Measurements from ENCODE around the gene SYNE2.

Gene SYNE2

DNA sequence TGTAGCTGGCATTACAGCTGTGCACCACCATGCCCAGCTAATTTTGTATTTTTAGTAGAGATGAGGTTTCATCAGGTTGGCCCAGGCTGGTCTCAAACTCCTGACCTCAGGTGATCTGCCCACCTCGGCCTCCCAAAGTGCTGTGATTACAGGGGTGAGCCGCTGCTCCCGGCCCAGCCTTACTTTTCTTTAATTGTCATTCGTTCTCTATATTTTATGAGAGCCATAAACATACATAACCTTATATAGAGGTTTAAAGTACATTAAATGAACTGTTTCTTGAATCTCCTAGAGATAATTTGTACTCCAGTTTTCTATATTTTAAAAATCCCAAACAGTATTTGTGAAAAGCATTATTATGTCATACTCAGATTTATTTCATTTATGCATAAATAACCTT is 98.6 kb downstream of the SYNE2 start:
- no peak for TF ChIP-seq CTCF (IDR thresholded peaks at IDR 0.05; ENCODE audit: extremely low read depth, insufficient read depth, missing control alignments)
- in situ Hi-C loops (cut with MboI; ENCODE audit: low pct_unique_long_range_greater_than_20kb, low sequenced_read_pairs, unreplicated experiment), result no loop called here
- no peak for DNase-seq (ENCODE audit: low spot score)

- no peak for TF ChIP-seq CTCF (IDR thresholded peaks at IDR 0.05; ENCODE audit: extremely low read depth, insufficient read depth, missing control alignments)
- in situ Hi-C loops (cut with MboI; ENCODE audit: low pct_unique_long_range_greater_than_20kb, low sequenced_read_pairs, unreplicated experiment), result no loop called here
- no peak for DNase-seq (ENCODE audit: low spot score)
Measured at GRCh38 chr14:63952053-63952932, 99.5 kb downstream of the SYNE2 start.

DNA sequence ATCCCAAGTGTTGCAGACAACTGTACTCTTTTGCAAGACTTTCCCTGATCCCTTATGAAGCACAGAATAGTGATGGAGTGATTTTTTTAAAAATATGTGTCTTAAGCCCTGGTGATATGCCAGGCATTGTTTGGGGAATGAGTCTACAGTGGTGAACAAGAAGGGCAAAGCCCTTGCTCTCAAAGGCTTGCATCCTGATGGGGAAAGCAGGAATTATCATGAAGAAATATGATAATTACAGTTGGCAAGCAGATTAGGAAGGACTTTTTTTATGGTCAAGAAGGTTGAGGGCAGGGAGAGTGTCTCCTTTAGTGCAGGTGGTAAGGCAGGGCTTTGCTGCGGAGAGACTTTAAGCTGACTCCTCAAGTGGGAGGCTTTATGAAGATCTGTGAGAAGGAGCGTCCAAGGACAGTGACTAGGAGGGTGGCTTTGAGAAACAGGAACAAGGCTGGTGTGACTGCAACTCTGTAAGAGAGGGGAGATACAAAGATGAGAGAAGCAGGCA is 100.2 kb downstream of the SYNE2 start:
- no peak for DNase-seq (ENCODE audit: low spot score)
- no peak for TF ChIP-seq CTCF (IDR thresholded peaks at IDR 0.05; ENCODE audit: extremely low read depth, insufficient read depth, missing control alignments)
- in situ Hi-C loops (cut with MboI; ENCODE audit: low pct_unique_long_range_greater_than_20kb, low sequenced_read_pairs, unreplicated experiment), result no loop called here

DNA sequence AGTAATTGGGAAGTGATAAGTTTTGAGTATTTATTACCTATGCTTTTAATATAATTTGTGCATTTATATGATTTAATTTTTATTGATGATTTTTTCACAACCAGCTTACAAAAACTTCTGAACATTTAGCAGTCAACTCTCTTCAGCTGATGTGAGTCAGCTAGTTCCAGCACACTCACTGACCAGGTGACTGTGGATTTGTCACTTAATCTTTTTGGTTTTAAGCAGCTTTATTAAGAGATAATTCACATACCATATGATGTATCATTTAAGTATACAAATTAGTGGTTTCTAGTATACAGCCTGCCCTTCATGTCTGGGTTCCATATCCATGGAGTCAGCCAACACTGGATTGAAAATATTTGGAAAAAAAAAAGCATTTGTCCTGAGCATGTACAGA is 103.5 kb downstream of the SYNE2 start:
- in situ Hi-C loops (cut with MboI; ENCODE audit: low pct_unique_long_range_greater_than_20kb, low sequenced_read_pairs, unreplicated experiment), result no loop called here
- no peak for TF ChIP-seq CTCF (IDR thresholded peaks at IDR 0.05; ENCODE audit: extremely low read depth, insufficient read depth, missing control alignments)
- DNase-seq (ENCODE audit: low spot score), result no peak

DNA sequence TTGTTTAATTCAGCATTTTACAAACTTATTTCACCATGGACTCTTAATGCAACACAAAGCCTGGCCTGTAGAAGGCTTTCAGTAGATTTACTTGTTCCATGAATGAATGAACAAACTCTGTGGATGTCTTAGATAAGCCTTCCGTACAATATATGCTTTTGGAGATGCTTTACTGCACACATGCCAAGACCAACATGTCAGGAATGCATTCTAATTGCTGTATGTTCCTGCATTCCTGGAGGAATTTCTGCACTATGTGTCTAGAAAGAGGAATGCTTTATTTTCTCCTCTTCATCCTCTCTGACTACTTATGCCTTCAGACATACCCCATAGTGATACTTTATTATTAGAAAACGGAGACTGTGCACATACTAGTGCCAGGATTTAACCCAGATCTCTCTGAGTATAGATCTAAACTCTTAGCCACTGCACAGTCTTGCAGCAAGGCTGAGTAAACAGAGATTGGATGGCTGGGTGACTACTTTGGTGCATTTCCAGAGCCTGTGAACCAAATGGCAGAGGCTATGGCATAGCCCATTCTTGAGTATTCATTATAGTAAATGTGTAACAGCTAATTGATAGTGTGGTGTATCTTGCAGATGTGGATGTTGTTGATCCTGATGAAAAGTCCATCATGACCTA is 108.2 kb downstream of the SYNE2 start:
- in situ Hi-C loops (cut with MboI; ENCODE audit: low pct_unique_long_range_greater_than_20kb, low sequenced_read_pairs, unreplicated experiment), result no loop called here
- no peak for DNase-seq (ENCODE audit: low spot score)
- no peak for TF ChIP-seq CTCF (IDR thresholded peaks at IDR 0.05; ENCODE audit: extremely low read depth, insufficient read depth, missing control alignments)

- DNase-seq (ENCODE audit: low spot score), result no peak
- in situ Hi-C loops (cut with MboI; ENCODE audit: low pct_unique_long_range_greater_than_20kb, low sequenced_read_pairs, unreplicated experiment), result no loop called here
- no peak for TF ChIP-seq CTCF (IDR thresholded peaks at IDR 0.05; ENCODE audit: extremely low read depth, insufficient read depth, missing control alignments)
Measured at GRCh38 chr14:63962906-63963305, 110.1 kb downstream of the SYNE2 start.

All from GM13977 (cell line).